Stimulated activated CD4-positive, alpha-beta T cell treated with anti-CD3 and anti-CD28 coated beads, Interleukin-15, amount 100 ng/mL, for 24 hours (primary cell): Measurements from ENCODE around the gene PGAM5.
"Not testable (repeated sequence)": the region's sequence is repeated elsewhere in the genome, so short reads cannot be mapped to it uniquely, and the experiment has no call there.

ENCODE experiments used
- DNase-seq: peaks from one replicate; pipeline ENCODE4 v3.0.0-alpha.2; 2020

The PGAM5 gene

DNA sequence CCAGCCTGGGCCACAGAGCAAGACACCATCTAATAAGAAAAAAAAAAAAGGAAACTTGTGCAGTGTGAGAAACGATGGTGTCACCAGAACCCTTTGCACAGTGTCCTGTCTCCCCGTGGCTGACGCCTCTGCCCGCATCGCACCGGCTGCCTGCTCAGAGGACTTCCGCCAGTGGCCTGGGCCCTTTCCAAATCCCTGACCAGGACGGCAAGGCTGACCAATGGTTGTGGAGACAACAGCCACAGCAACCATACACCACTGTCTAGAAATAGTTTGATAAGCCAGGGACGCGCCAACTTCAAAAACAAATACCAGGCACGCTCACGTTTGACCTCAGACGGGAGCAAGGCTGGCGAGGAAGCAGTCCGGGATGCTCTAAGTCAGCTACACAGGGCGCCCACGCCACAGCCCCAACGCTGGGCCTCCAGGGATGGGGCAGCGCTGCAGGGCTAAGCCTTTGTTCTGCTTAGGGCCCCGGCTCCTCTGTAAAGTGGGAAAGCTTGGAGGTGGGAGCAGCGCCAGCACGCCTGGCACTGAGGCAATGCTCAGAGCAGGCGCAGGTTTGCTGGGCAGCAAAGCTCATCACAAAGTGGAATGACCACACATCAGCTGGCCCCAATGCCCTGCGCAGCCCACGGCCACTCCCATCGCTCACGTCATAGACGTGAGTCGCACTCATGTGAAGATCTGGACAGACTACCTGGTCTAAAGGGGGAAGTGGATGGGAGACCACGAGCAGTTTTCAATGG, 12.5 kb downstream of the PGAM5 start:
- DNase-seq: no peak

DNA sequence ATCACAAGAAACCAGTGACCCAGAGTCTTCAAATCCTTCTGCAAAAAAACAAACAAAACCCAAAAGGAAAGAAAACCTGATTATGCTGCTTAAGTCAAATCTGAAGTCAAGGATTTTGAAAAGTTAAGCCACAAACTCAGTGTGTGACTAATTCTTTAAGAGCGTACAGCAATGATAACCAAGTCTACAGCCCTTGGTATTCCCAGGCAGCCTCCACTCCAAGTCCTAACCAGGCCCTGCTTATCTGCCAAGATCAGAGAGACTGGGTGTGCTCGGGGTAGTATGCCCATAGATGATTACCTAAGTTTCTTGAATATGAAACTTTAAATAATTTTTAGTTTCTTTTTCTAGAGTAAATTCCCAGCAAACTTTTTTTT, 13.1 kb downstream of the PGAM5 start:
- no peak for DNase-seq

DNA sequence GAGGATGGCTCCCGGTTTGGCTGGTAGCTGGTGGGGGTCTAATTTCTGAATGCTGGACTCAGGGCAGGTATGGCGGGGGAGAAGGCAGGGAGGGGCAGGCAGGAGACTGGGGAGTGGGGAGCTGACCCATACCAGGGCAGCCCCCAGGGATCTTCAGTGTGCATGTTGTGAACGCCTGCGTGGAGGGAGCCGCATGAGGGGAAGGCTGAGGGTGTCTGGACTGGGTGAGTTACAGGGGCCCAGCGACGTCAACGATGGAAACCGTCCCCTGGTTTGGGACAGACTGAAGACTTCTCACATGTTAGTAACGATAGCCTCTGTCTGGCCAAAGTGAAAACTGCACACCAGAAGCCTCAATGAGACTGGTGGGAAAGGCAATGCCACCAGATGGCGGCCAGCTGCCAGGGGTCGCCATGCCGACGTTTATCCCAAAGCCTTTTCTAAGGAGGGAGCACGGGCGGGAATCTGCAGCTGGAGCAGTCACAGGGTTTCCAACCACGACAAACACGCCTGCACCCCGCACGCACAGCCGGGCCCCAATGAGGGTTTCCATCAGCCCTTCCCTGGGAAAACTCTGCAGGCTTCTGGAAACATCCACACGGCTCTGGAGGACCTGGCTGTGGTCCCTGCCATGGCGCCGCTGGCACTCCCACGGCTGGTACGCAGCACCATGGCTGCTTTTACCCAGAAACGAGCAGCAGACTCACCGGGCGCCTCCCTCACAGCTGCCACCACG, 14.0 kb downstream of the PGAM5 start:
- DNase-seq: no peak

DNA sequence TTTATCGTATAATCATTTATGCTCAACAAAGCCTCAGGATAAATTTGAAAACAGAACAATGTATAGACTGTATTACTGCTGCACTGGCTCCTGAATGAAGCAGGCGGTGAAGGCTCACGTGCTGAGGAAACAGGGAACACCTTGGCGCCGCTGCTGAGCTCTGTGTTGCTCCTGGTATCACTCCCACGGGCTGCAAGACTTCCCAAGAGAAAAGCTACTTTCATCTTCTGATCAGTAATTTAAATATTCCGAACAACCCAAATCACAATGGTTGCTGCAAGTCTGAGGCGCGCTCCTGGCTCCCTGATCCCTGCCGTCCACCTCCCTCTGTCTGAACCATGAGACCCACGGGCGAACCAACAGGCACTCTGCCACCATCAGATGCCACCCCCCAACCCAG, 15.7 kb downstream of the PGAM5 start:
- no peak for DNase-seq

DNA sequence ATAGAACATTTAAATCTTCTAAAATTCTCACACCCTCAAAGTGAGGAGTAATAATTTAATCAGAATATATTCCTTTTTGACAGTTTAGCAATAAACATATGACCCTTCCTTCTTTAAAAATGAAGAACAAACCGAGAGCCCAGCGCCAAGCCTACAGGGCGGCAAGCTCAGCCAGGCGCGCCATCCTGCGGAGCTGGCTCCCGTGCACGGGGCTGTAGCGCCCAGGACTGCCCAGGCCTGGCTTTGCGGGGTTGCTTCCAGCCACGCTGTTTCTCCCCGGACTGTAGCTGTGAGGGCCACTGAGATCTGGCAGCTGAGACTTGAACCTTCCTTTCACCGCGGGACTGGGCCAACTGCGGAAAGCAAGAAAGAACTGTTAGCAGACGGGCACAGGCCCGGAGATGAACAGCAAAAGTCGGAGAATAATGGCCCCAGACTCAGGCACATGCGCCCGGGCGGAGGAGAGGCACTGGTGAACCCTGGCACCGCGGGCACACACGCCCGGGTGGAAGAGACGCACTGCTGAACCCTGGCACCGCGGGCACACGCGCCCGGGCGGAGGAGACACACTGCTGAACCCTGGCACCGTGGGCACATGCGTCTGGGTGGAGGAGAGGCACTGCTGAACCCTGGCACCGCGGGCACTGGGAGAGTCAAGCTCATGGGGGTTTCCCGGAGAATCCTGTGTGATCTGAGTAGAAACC, 16.6 kb downstream of the PGAM5 start:
- DNase-seq: no peak

DNA sequence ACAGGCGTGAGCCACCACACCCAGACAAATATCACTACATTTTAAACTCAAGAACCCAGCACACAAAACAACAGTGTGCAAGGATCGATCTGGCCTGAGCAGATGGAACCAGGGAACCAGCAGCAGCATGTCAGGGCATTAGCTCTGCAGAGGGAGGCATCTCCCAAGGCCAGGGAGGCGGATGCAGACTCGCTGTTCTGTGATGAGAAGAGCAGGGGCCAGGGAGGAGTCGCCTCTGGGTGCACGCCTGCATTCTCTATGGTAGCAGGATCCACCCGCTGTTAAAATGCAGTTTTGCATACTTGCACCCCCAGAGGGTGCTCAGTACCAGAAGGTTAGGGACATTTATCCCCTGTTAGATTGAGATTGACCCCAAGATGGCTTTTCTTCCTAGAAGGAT, 17.9 kb downstream of the PGAM5 start:
- no peak for DNase-seq

DNA sequence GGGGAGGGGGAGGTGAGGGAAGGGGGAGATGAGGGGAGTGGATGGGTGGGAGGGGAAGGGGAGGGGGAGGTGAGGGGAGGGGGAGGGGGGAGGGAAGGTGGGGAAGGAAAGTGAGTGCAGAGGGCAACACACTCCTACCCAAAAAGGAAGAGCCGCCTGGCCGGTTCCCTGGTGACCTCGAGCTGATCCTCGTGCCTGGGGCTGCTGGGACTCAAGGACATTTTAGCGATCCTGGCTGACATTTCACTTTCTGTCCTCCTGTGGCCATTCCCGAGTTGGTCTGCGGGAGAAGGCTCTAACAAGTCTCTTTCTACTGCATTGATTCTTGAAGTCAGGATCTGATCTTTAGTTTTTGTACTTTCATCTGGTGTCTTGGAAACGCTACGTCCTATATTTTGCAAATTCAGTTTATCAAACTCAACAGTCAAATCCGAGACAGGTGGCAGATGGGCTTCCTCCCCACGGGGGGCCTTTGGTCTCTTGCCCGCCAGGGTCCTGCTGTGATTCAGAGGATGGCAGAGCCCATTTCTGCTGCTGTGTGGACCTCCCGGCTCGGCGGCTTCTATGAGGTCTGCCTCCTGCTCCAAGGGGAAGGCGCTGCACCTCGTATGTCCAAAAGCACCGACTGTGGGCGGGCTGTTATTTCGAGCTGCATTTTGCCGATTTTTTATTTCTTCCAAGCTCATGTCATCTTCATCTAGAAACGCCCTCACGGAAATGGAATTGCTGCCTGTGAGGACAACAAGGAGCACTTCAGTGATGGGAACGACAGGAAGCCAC, 19.1 kb downstream of the PGAM5 start:
- no peak for DNase-seq

DNA sequence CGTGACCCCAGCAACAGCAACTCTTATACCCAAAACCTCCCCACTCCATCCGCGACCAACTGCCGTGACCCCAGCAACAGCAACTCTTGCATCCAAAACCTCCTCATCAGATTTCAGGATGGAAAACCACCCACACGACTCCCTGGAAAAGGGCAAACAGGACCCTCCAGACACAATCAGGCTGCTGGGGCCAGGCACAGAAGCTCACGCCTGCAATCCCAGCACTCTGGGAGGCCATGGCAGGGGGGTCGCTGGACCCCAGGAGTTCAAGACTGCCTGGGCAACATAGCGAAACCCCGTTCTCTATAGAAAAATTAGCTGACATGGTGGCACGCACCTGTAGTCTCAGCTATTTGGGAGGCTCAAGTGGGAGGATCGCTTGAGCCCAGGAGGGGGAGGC, 19.7 kb downstream of the PGAM5 start:
- DNase-seq: no peak

DNA sequence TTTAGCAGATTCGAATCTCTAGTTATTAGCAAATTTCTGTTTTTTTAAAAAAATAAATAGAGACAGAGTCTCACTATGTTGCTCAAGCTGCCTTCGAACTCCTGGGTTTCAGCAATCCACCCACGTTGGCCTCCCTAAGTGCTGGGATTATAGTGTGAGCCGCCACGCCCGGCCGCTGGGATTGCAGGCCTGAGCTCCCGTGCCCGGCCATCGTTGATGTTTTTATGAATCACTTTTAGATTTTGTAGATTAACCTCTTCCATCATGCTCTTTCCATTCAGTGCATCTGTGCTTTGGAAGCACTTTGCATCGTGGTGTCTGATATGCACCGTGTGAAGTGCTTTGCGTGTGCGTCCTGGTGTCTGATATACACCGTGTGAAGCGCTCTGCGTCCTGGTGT, 20.9 kb downstream of the PGAM5 start:
- no peak for DNase-seq

DNA sequence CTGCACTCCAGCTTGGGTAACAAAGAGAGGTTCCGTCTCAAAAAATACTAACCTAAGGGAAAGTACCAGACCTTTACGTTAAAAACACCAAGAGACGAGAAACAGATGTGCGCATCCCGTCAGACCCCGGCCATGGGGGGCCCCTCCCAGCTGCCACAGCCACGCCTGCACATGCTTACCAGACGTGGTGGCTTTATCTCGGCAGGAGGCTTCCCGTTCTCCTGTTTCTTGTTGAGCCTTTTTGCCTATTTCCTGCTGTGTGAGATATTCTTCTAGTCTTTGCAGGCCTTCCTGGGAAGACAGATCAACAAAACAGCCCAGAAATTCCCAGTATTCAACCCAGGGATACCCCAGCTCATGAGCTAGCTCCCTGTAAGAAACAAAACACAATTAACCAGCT, 23.6 kb downstream of the PGAM5 start:
- DNase-seq: no peak

DNA sequence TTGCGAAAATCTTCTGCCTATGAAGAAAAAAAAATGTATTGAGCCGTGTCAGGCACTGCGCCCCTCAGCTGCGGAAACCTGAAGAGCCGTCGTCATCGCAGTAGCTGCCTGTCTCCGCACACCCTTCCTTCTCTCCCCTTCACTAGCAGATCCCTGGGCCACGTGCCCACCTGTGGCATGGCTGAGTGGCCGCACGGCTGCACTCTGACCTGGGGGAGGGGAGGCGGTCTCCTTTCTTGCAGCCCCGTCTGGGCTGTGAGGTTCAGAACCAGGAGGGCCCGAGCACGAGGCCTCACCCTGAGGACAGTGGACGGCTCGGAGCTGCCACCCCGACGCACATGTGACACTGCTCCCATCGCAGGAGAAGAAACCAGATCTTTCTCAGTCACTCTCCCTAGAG, 24.9 kb downstream of the PGAM5 start:
- DNase-seq: no peak

DNA sequence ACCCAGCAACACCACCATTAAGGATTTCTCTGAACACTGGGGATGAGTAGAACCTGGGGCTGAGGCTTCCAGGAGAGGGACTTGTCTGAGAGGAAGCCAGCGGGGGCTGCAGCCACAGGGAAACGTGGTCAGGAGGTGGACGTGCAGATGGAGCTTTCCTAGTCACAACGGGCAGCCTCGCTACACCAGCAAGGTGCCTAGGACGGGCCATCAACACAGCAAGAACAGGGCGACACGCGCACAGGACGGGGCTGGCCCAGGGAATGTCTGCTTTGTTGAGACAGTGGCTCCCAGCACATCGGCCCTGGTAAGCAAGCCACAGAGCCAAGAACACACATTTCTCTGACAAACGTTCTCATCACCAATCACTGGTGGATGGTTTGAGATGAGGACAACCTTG, 25.7 kb downstream of the PGAM5 start:
- no peak for DNase-seq

DNA sequence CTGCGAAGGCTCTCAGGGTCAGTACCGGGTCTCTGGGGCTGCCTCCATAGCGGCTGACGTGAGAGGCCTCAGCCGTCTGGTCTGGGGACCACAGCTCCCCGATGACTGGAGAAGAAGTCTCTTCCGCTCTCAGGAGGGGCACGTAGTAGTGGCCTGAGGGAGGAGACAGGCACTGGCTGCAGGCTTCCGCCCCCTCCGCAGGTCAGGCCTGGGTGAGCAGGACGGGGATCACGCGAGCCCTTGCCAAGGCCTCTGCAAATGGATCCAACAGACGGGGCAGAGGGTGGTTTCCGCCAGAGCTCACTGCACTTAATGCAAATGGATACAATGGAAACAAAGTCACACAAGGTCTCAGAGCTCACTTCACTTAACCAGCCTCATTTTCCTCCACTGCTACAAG, 26.3 kb downstream of the PGAM5 start:
- no peak for DNase-seq

DNA sequence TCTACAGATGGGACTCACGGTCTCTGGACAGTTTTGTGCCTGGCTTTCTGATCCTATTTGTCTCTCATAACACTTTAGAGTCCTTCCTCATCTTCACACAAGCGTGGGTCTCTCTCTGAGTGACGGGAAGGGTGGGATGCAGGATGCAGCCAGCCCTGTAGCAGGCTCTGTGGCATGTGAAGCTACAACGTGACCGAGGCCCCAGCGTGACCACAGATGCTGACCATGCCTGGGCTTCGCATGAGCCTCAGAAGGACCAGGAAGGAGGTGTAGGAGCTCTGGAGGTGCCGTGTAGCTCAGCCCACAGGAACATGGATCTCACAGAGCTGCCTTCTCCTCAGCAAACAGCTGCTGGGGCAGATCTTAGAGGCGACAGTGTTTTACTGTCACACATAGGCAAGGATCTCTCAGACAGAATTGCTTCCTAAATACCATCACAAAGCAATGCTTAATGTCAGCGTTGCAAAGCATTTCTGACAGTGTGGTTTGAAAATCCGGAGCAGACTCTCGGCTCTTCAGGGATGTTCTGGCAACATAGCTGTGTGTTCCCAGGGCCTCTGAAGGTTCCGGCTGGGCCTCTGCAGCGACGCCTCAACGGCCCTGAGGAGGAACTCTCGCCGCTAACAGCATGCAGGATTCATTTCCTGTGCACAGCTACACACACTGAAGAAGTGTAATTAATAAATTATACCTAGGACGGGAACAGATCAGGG, 29.1 kb downstream of the PGAM5 start:
- DNase-seq: no peak

DNA sequence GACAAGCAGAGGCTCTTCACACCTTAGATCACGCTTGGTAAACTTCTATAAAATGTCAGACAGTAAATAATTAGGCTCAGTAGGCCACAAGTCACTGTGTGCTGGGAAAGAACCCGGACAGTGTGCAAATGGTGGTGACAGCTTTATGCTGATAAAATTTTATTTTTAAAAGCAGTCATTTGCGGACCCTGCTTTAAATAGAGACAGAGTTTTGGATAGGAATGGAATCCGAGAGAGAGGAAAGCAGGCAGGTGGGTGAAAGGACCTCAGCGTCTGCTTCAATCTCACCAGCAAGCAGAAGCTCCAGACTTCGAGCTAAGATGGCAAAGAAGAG, 29.6 kb downstream of the PGAM5 start:
- DNase-seq: no peak

DNA sequence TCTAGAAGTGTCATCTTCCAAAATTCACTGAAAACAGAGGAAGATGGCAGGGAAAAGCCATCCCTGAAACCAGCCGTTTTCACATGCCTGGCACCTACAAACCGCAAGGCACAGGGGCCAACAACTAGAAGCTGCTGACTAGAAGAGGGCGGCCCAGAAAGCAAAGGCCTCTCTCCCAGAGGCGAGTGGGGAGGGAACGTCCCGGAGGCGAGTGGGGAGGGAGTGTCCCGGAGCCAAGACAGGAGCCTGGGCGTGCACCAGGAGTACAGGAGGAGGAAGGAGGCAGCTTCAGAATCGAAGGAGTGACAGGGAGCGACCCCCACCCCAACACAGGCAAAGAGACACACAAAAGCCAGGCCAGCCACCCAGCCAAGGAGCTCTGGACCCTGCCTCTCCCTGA, 30.0 kb downstream of the PGAM5 start:
- DNase-seq: no peak

DNA sequence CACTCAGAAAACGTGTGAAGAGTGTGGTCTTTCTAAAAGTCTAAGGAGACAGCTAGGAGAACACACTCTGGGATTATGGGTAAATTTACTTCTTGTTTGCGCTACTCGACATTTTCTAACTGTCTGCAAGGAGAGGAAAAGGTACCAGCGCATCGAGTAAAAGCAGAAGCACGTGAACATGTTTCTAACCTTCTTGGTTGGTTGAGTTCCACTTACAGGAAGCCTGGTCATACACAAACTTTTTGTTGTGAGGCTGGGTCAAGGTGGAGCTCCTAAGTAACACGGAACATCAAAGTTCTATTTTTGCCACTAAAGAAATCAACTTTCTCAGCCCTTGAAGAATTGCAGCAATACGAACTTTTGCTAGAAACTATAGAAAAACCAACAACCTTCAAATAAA, 31.0 kb downstream of the PGAM5 start:
- no peak for DNase-seq

DNA sequence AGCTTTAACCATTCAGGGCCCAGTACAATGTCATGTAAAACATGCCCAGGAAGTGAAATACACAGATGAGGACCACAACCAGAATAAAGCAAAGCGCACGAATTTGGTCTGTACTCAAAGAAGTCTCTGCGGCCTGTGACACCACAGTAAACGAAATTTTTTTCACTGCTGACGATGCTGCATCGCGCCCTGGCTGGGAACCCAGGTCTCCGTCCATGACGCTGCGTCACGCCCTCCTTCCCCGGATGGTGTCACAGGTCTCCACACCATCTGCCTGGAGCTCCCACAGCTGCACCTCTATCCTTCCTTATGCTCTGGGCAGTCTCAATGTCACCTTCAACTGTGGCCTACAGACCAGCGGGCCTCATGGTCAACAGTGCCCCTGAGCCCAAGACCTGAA, 33.2 kb downstream of the PGAM5 start:
- DNase-seq: no peak

DNA sequence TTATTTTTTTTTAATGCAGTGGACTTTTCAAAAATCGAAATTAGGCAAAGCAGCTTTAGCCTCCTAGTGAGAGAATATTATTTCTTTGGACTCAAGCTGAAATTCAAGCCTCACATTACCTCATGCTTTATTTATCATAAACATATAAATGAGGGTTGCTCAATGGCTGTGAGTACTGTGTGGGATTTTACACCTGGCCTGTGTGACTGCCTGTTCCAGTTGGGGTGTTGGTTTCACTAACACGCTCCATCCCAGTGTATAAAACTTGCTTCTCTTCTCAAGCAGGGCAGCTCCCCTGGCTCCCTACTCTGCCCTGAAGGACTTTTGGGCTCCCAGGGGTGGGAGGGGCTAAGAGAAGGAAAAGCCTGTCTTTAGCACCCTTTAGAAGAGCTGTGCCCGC, 36.0 kb downstream of the PGAM5 start:
- DNase-seq: no peak

DNA sequence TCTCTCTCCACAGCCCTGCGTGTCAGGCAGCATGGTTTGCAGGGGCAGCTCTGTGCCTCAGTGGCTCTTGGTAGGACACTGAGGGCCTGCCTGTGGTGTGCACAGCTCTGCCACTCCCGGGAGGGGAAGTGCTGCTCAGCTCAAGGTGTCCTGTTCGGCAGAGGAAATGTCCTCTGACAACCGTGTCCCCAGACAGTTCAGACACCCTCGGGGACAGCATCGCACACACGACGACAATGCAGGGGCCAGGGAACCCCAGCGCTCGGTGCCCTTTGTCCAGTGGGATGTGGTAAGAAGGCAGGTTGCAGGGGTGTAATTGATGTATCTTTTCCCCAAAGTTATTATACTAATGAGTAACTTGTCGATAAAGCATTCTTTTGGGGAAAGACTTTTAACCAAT, 36.8 kb downstream of the PGAM5 start:
- DNase-seq: no peak

DNA sequence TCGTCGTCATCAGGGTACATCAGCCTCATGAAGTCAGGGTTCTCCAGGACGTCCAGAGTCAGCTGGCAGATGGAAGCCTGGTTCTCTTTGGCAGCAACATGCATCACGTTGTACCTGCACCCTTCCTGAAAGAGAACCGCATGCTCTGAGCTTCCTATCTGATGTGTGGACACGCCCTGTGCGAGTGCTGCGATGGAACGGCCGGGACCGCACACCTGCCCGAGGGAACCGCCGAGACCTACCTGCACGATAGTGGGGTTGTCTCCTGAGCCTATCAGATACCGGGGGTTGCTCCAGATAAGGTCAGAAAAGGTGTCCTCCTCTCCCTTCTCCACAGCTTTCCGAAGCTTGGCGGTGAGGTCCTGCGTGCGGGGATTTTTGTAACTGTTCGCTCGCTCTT, 37.3 kb downstream of the PGAM5 start:
- no peak for DNase-seq

DNA sequence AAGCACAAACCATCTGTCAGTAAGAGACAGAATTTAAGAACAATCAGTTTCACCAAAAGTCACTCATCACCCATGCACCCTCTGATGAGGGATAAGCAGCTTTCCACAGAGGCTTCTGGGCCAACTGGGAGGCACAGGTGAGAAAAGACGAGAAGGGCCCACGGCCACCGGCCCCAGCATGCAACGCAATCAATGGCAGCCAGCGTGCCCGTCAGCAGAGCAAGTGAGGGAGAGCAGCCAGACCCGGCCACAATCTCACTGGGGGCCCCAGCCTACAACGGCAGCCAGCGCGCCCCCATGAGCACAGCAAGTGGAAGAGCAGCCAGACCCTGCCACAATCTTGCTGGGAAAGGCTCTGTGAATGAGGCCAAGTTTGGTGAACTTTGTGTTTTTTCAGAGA, 37.7 kb downstream of the PGAM5 start:
- no peak for DNase-seq

DNA sequence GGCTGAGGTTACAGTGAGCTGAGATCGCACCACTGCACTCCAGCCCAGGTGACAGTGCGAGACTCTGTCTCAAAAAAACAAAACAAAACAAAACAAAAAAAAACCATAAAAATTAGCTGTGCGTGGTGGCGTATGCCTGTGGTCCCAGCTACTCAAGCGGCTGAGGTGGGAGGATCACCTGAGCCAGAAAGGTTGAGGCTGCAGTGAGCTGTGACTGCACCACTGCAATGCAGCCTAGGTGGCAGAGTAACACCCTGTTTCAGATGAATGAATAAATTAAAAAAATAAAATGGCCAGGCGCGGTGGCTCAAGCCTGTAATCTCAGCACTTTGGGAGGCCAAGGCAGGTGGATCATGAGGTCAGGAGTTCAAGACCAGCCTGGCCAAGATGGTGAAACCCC, 43.0 kb downstream of the PGAM5 start:
- DNase-seq: not testable (repeated sequence)
